GM19452 (cell line): ENCODE results near the gene HAUS7.

Experiments used
- ATAC-seq: cut with Tn5 transposase; IDR thresholded peaks from one replicate; pipeline ENCODE4 v1.9.1; 2021; ENCODE audit not compliant: unreplicated experiment

The HAUS7 gene

GRCh38 chrX:153470411-153471363, at the start of gene HAUS7:
Gene HAUS7, minus strand, starts transcription at chrX:153470576. Its CDS starts 19 bp downstream, at chrX:153470557.
- peak; percentile 83 for ATAC-seq

GRCh38 chrX:153519569-153520286, 49.4 kb upstream of the HAUS7 start:
- no peak for ATAC-seq

- no peak for ATAC-seq
These were observed 47.8 kb upstream of the HAUS7 start for GRCh38 chrX:153517946-153518834.

GRCh38 chrX:153517423-153517822, 47.0 kb upstream of the HAUS7 start, which contains the start of gene ATP2B3:
Gene ATP2B3, plus strand, starts transcription at chrX:153517642. Its CDS starts 18,606 bp downstream, at chrX:153536248.
- no peak for ATAC-seq

- ATAC-seq: no peak
These were observed 45.7 kb upstream of the HAUS7 start for GRCh38 chrX:153516073-153516472.

GRCh38 chrX:153515435-153515834, 45.1 kb upstream of the HAUS7 start:
- no peak for ATAC-seq

- ATAC-seq: no peak
These were observed 43.9 kb upstream of the HAUS7 start for GRCh38 chrX:153514259-153514658.

- ATAC-seq: no peak
These were observed 42.9 kb upstream of the HAUS7 start for GRCh38 chrX:153513265-153513664.

- ATAC-seq: no peak
These were observed 42.1 kb upstream of the HAUS7 start for GRCh38 chrX:153512501-153512893.

- ATAC-seq: no peak
These were observed 41.6 kb upstream of the HAUS7 start for GRCh38 chrX:153511784-153512500.

GRCh38 chrX:153510383-153510782, 40.0 kb upstream of the HAUS7 start:
- no peak for ATAC-seq

- no peak for ATAC-seq
These were observed 39.2 kb upstream of the HAUS7 start for GRCh38 chrX:153509592-153509991.

- ATAC-seq: peak; percentile 96
These were observed 37.3 kb upstream of the HAUS7 start for GRCh38 chrX:153507484-153508178.

- no peak for ATAC-seq
These were observed 35.0 kb upstream of the HAUS7 start for GRCh38 chrX:153505361-153505760.

GRCh38 chrX:153504445-153505016, 34.2 kb upstream of the HAUS7 start:
- ATAC-seq: no peak

GRCh38 chrX:153502796-153503195, 32.4 kb upstream of the HAUS7 start:
- no peak for ATAC-seq

- no peak for ATAC-seq
These were observed 31.8 kb upstream of the HAUS7 start for GRCh38 chrX:153502131-153502530.

GRCh38 chrX:153501530-153501929, 31.2 kb upstream of the HAUS7 start:
- ATAC-seq: no peak

- ATAC-seq: no peak
These were observed 30.4 kb upstream of the HAUS7 start for GRCh38 chrX:153500676-153501280.
